Measurements from ENCODE around the gene CA10. TPM values are rescaled to one million over a fixed set of nuclear protein-coding genes. Genes with fewer than 3 reads are reported as not detected.

The CA10 gene
- total and polyA plus RNA-seq, 4 donors = not detected

DNA sequence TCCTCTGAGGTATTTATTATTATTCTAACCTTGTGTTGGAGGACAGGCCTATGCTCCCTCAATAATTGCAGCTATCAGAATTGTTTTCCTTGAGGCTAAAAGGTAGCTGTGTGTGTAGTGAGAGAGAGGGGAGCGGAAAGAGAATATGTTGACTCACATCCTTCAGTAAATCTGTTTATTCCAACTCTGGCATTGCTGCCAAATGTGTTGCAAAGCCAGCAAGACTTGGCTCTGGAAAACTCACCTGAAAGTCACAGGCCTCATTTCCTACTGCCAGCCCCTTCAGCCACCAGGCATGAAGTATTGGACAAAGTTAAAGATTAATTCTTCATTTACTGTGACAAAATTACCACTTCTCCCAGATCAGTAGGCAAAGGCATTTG is 9.6 kb downstream of the CA10 start:
- intact Hi-C loops (cut with DNase I) = no loop called here
- ATAC-seq (ENCODE audit: low FRiP score) (no peak), DNase-seq (no peak)
- H3K27ac ChIP-seq (ENCODE audit: low read depth in 1 of 2, low read length in 2 of 2) = no peak overlapping the region
- no peaks in the 10 kb centered on the region for H3K36me3 ChIP-seq (ENCODE audit: control insufficient read depth in 1 of 2, insufficient read depth in 2 of 2, low read length in 1 of 2)
- H3K27me3 ChIP-seq (ENCODE audit: control insufficient read depth in 1 of 2, insufficient read depth in 2 of 2, low read length in 1 of 2) = no peaks in the 10 kb centered on the region
- no peaks in the 10 kb centered on the region for H3K4me1 ChIP-seq (ENCODE audit: control insufficient read depth in 1 of 2, insufficient read depth in 2 of 2, low read length in 2 of 2)
- WGBS, 2 donors = 74 to 86% methylated on average over 1 of the region's 1 CpG
- no peak overlapping the region for H3K4me3 ChIP-seq (ENCODE audit: low read length in 2 of 2)
- no peaks in the 10 kb centered on the region for H3K9me3 ChIP-seq (ENCODE audit: control insufficient read depth, low read length)

DNA sequence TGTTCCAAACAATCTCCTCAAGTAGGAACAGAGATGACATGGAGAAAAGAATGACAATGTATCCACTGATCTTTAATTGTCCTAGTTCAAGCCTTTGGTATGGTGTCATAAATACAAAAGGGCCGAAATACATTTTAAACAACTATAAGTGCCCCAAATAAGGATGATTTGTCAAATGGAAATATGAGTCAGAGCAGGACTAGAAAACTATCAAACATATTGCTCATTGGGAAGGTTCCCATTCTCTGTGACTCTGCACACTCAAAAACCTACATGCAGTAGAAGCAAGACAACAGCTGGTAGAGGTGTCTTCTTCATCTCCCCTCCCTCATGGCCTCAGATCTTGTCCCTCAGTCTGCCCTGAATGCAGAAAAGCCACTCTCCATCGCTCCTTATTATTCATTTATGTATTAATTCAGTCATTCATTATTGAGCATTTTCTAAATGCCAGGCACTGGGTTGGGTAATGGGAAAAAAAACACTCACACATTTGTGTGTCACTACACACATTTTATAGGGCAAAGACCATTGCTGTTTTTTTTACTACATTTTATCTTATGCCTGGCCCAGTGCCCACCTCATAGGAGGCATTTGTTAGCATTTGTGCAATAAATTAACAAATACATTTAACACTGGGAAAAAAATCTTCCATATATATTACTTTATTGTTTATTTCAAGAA is 10.1 kb downstream of the CA10 start:
- intact Hi-C loops (cut with DNase I) = no loop called here
- H3K4me1 ChIP-seq (ENCODE audit: control insufficient read depth in 1 of 2, insufficient read depth in 2 of 2, low read length in 2 of 2) = no peaks in the 10 kb centered on the region
- ATAC-seq (ENCODE audit: low FRiP score) (no peak), DNase-seq (no peak)
- no peaks in the 10 kb centered on the region for H3K9me3 ChIP-seq (ENCODE audit: control insufficient read depth, low read length)
- H3K27ac ChIP-seq (ENCODE audit: low read depth in 1 of 2, low read length in 2 of 2) = no peak overlapping the region
- no peaks in the 10 kb centered on the region for H3K27me3 ChIP-seq (ENCODE audit: control insufficient read depth in 1 of 2, insufficient read depth in 2 of 2, low read length in 1 of 2)
- WGBS, 2 donors = 66 to 70% methylated on average over 2 of the region's 2 CpGs
- no peak overlapping the region for H3K4me3 ChIP-seq (ENCODE audit: low read length in 2 of 2)
- H3K36me3 ChIP-seq (ENCODE audit: control insufficient read depth in 1 of 2, insufficient read depth in 2 of 2, low read length in 1 of 2) = no peaks in the 10 kb centered on the region

DNA sequence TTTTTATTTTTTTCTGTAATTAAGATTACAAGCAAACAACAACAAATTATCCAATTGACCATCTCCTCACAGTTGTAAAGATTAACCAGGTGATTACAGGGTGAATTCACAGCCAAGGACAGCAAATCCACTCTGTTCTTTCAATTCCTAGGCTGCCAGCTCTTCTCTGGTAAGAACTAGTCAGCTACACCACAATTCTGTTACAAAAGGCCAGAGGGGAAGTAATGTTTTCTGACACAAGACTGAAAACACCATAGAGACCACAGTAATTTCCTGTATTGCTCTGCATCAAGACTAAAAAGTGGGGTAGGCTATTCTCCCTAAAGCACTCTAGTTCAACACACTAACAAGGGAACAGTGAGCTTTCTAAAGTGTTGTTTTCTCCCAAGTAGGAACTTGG is 10.6 kb downstream of the CA10 start:
- H3K27ac ChIP-seq (ENCODE audit: low read depth in 1 of 2, low read length in 2 of 2) = no peak overlapping the region
- intact Hi-C loops (cut with DNase I) = no loop called here
- H3K27me3 ChIP-seq (ENCODE audit: control insufficient read depth in 1 of 2, insufficient read depth in 2 of 2, low read length in 1 of 2) = no peaks in the 10 kb centered on the region
- H3K4me3 ChIP-seq (ENCODE audit: low read length in 2 of 2) = no peak overlapping the region
- no peaks in the 10 kb centered on the region for H3K4me1 ChIP-seq (ENCODE audit: control insufficient read depth in 1 of 2, insufficient read depth in 2 of 2, low read length in 2 of 2)
- DNase-seq (no peak), ATAC-seq (ENCODE audit: low FRiP score) (no peak)
- no peaks in the 10 kb centered on the region for H3K9me3 ChIP-seq (ENCODE audit: control insufficient read depth, low read length)
- no peaks in the 10 kb centered on the region for H3K36me3 ChIP-seq (ENCODE audit: control insufficient read depth in 1 of 2, insufficient read depth in 2 of 2, low read length in 1 of 2)

DNA sequence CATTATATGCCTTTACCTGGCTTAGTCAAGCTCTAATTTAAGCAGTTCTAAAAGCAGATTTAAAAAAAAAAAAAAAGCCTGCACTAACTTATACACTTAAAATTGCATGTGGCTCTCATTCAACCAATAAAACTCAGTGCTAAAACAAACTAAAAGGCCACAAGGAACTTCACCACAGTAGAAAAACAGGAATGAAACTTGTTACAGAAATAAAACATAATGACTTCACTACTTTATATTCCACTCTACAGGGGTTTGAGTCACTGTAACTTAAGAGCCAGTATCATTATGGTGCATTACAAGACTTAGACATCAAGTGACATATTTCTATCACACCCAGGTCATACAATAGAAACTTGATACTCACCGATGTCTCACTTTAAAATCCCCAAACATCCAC is 11.1 kb downstream of the CA10 start:
- DNase-seq = no peak
- Histone ChIP-seq H3K4me1 (ENCODE audit: control insufficient read depth in 1 of 2, insufficient read depth in 2 of 2, low read length in 2 of 2) (no peaks in the 10 kb centered on the region), H3K36me3 (ENCODE audit: control insufficient read depth in 1 of 2, insufficient read depth in 2 of 2, low read length in 1 of 2) (no peaks in the 10 kb centered on the region), H3K9me3 (ENCODE audit: control insufficient read depth, low read length) (no peaks in the 10 kb centered on the region), H3K4me3 (ENCODE audit: low read length in 2 of 2) (no peak overlapping the region), H3K27ac (ENCODE audit: low read depth in 1 of 2, low read length in 2 of 2) (no peak overlapping the region), H3K27me3 (ENCODE audit: control insufficient read depth in 1 of 2, insufficient read depth in 2 of 2, low read length in 1 of 2) (no peaks in the 10 kb centered on the region)
- 85 to 89% methylated on average over 1 of the region's 1 CpG for WGBS, 2 donors
- no peak for ATAC-seq (ENCODE audit: low FRiP score)
- intact Hi-C loops (cut with DNase I) = no loop called here

DNA sequence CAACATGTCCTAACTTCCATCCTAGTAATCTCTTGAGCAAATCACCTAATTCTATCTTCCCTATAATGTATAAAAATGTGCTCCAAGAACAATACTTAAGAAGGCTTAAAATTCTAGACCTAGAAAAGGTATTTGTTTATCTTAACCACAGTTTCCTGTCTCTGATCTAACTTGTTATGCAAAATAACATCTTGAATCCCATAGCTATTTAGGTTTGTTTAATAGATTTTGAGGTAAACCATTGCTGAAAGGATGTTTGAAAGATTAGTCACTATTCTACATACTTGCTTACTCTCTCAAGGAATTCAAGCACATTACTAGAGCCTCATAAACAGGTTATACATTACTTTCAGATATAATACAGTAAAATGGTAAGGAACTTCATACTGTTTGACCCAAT is 13.0 kb downstream of the CA10 start:
- Histone ChIP-seq H3K27me3 (ENCODE audit: control insufficient read depth in 1 of 2, insufficient read depth in 2 of 2, low read length in 1 of 2) (peaks cover 0 to 2% of the 10 kb centered on the region in 2 donors), H3K27ac (ENCODE audit: low read depth in 1 of 2, low read length in 2 of 2) (no peak overlapping the region), H3K4me1 (ENCODE audit: control insufficient read depth in 1 of 2, insufficient read depth in 2 of 2, low read length in 2 of 2) (no peaks in the 10 kb centered on the region), H3K9me3 (ENCODE audit: control insufficient read depth, low read length) (no peaks in the 10 kb centered on the region), H3K4me3 (ENCODE audit: low read length in 2 of 2) (no peak overlapping the region), H3K36me3 (ENCODE audit: control insufficient read depth in 1 of 2, insufficient read depth in 2 of 2, low read length in 1 of 2) (no peaks in the 10 kb centered on the region)
- DNase-seq = no peak
- no peak for ATAC-seq (ENCODE audit: low FRiP score)
- intact Hi-C loops (cut with DNase I) = no loop called here

DNA sequence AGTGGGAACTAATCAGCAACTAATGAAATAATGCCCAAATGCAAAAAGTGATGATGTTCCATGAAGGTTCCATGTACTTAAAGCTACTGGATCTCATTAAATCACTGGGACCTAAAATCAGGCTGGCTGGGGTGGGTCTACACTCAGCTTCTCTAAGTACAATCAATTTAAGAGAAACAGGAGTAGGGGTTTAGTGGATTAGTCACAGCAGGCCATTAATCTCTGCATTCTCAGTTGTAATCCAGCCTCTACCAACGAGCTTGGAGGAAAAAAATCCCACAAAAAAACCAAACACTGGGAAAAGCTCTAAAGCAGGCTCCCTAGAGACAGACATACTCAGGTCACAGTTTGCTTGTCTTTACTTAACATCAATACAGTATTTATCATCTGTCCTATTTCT is 15.0 kb downstream of the CA10 start:
- Histone ChIP-seq H3K4me3 (ENCODE audit: low read length in 2 of 2) (no peak overlapping the region), H3K27me3 (ENCODE audit: control insufficient read depth in 1 of 2, insufficient read depth in 2 of 2, low read length in 1 of 2) (peaks cover 0 to 2% of the 10 kb centered on the region in 2 donors), H3K4me1 (ENCODE audit: control insufficient read depth in 1 of 2, insufficient read depth in 2 of 2, low read length in 2 of 2) (no peaks in the 10 kb centered on the region), H3K9me3 (ENCODE audit: control insufficient read depth, low read length) (no peaks in the 10 kb centered on the region), H3K36me3 (ENCODE audit: control insufficient read depth in 1 of 2, insufficient read depth in 2 of 2, low read length in 1 of 2) (no peaks in the 10 kb centered on the region), H3K27ac (ENCODE audit: low read depth in 1 of 2, low read length in 2 of 2) (no peak overlapping the region)
- intact Hi-C loops (cut with DNase I) = no loop called here
- ATAC-seq (ENCODE audit: low FRiP score) (no peak), DNase-seq (no peak)
- 4 to 8% methylated on average over 1 of the region's 1 CpG for WGBS, 2 donors

DNA sequence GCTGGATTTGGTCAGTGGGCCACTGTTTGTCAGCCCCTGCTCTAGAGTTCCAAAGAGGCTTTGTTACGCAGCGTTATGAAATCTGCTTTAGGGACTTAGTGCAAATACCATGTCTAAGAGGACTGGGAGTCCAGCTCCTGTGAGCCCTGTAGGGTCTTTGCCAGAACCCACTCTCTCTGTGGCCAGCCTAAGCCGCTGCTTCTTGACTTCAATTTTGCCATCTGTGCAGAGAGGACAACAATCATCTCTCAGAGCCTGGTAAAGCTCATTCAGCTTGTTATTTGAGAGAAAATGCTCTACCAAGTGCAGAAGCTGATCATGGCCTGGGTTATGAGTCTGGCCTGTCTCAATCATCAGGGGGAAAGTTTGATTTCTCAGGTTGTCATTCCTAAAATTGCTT is 17.9 kb downstream of the CA10 start:
- DNase-seq = no peak
- no peak for ATAC-seq (ENCODE audit: low FRiP score)
- Histone ChIP-seq H3K4me1 (ENCODE audit: control insufficient read depth in 1 of 2, insufficient read depth in 2 of 2, low read length in 2 of 2) (no peaks in the 10 kb centered on the region), H3K27ac (ENCODE audit: low read depth in 1 of 2, low read length in 2 of 2) (no peak overlapping the region), H3K9me3 (ENCODE audit: control insufficient read depth, low read length) (no peaks in the 10 kb centered on the region), H3K36me3 (ENCODE audit: control insufficient read depth in 1 of 2, insufficient read depth in 2 of 2, low read length in 1 of 2) (no peaks in the 10 kb centered on the region), H3K4me3 (ENCODE audit: low read length in 2 of 2) (no peak overlapping the region), H3K27me3 (ENCODE audit: control insufficient read depth in 1 of 2, insufficient read depth in 2 of 2, low read length in 1 of 2) (peaks cover 0 to 2% of the 10 kb centered on the region in 2 donors)
- intact Hi-C loops (cut with DNase I) = no loop called here
- 69 to 74% methylated on average over 3 of the region's 3 CpGs for WGBS, 2 donors

DNA sequence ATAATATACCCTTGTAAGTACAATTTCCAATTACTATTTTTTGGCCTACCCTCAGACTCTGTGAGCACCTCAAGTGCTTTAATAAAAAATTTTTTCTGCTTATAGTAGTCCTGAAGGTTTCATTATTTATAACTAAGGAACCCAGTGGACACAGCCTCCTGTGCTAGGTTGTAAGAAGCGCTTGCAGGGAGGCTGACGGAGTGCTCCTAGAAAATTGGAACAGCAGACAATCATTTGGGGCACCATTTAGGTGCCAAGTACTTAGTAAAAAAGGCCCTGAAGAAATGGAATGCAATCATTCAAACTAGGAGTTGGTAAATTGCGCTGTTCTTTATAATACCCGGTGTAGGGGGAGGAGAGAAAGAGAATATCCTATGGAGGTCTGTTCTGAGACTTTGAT is 19.8 kb downstream of the CA10 start:
- Histone ChIP-seq H3K4me1 (ENCODE audit: control insufficient read depth in 1 of 2, insufficient read depth in 2 of 2, low read length in 2 of 2) (no peaks in the 10 kb centered on the region), H3K27me3 (ENCODE audit: control insufficient read depth in 1 of 2, insufficient read depth in 2 of 2, low read length in 1 of 2) (peaks cover 0 to 2% of the 10 kb centered on the region in 2 donors), H3K27ac (ENCODE audit: low read depth in 1 of 2, low read length in 2 of 2) (no peak overlapping the region), H3K4me3 (ENCODE audit: low read length in 2 of 2) (no peak overlapping the region), H3K36me3 (ENCODE audit: control insufficient read depth in 1 of 2, insufficient read depth in 2 of 2, low read length in 1 of 2) (no peaks in the 10 kb centered on the region), H3K9me3 (ENCODE audit: control insufficient read depth, low read length) (no peaks in the 10 kb centered on the region)
- no peak for ATAC-seq (ENCODE audit: low FRiP score)
- 80 to 84% methylated on average over 4 of the region's 4 CpGs for WGBS, 2 donors
- intact Hi-C loops (cut with DNase I) = no loop called here
- DNase-seq = no peak

DNA sequence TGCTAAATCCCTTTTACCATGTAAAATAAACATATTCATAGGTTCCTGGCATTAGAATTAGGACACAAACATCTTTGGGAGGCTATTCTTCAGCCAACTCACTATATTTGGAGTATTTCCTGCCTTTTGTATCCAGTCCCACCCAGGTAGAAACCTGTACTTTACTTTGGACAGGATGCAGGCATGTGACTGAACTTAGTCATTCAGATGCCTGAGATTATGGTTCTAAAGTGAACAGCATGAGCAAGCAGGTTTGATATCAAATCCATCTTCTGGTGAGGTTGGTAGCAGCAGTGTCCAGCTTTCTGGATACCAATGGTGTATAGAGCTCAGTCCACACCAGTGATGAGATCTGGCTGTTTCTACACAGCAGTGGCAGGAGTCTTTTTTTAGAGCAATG is 20.2 kb downstream of the CA10 start:
- Histone ChIP-seq H3K27ac (ENCODE audit: low read depth in 1 of 2, low read length in 2 of 2) (no peak overlapping the region), H3K4me1 (ENCODE audit: control insufficient read depth in 1 of 2, insufficient read depth in 2 of 2, low read length in 2 of 2) (no peaks in the 10 kb centered on the region), H3K36me3 (ENCODE audit: control insufficient read depth in 1 of 2, insufficient read depth in 2 of 2, low read length in 1 of 2) (no peaks in the 10 kb centered on the region), H3K9me3 (ENCODE audit: control insufficient read depth, low read length) (no peaks in the 10 kb centered on the region), H3K4me3 (ENCODE audit: low read length in 2 of 2) (no peak overlapping the region), H3K27me3 (ENCODE audit: control insufficient read depth in 1 of 2, insufficient read depth in 2 of 2, low read length in 1 of 2) (peaks cover 0 to 2% of the 10 kb centered on the region in 2 donors)
- intact Hi-C loops (cut with DNase I) = no loop called here
- DNase-seq (no peak), ATAC-seq (ENCODE audit: low FRiP score) (no peak)
